Anterior cingulate cortex (tissue), 58 donors: ENCODE results near the gene UGT2B10.

Experiments used
- DNase-seq, 58 donors: peaks; one replicate each; lab custom pipeline; 2025; lab: John Stamatoyannopoulos, UW

Gene UGT2B10

DNA sequence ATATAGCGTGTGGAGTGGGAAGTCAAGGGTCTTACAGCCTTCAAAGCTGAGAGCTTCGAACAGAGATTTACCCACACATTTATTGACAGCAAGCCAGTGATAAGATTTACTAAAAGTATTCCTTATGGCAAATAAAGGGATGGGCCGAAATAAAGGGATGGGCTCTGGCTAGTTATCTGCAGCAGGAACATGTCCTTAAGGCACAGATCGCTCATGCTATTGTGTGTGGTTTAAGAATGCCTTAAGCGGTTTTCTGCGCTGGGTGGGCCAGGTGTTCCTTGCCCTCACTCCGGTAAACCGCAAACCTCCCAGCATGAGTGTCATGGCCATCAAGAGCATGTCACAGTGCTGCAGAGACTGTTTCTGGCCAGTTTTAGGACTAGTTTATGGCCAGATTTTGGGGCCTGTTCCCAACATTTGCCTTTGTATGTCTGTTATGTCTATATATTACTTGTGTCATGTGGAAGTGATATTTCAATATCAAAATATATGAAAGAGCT, 53.5 kb downstream of the UGT2B10 start:
- no peak for DNase-seq

DNA sequence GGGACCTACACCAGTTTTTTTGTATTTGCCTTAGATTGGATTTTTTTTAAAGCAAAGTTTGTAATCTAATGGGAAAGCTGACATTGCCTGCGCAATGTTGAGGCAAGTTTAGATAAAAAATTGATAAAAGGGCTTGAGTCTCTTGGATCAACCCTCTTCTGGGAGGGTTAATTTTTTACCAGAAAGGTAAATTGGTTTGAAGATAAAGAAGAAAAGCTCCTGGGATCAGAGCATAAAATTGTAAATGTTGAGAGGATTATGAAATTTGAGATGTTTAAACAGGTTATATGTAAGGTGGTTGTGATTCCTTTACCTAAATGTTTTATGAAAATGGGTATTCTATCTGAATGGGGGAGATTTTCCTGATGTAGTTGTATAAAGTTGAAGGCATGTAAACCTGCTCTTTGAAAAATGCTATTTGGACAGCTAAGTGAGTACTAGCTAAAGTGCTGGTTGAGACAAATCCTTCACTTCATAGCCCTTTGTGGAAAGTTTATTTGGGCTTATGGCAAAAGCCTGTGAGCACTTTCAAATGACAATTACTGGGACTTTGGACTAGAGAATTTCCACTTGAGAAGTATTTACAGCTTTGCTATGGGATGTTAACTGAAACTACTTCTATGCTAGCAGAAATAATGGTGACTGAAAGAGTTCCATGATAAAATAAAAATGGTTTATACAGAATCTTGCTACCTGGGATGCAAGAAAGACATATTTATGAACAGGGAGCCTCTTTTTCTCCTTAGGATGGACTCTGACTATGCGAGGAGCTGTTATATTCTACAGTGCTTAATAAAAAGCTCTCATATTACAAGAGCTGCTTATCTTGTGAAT, 56.2 kb downstream of the UGT2B10 start:
- DNase-seq: no peak

DNA sequence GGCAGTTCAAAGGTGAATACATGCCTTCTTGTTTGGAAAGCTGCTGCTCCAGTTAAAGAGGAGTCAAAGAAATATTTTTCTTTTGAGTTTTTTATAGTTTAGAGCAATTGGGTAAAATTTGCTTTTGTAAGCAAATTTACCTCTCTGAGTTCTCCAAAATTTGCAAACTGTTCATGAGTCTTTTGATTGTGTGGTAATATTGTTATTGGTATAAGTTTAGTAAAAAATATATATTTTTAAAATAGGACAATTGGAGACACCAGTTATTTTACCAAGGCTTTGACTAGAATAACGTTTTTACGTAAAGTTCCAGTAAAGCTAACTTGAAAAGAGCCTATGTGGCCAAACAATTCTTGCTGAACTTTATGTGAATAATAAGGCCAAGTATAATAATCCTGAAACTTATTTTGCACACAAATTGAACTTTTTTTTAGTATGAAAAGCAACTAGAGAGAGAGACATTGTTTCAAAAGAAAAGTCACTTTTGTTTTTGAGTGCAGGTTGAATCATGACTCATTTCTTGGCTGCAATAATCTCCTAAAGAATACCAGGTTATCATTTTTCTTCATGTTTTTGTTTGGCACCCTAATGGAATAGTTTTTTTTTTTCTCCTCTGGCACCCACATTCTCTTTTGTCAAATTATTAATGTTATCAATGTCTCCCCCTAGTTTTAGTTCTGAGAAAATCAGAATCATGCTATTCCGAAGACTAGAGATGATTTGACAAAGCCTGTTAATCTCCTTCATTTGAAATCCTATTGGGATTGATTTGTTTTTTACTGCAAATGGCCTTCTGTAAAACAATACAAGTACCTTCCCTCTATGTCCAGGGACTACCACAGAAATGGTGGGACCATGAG, 57.1 kb downstream of the UGT2B10 start:
- DNase-seq: no peak

DNA sequence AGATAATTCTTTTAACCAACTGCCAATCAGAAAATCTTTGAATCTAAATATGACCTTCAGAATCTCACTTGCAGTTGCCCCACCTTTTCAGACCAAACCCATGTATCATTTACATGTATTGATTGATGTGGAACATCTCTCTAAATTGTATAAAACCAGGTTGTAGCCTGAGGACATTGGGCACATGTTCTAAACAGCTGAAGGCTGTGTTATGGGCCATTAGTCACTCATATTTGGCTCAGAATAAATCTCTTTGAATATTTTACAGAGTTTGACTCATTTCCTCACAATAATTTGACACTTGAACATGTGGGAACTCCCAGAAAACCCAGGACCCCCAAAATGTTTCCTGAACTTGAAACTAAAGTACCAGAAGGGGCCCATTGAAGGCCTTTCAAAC, 58.7 kb downstream of the UGT2B10 start:
- no peak for DNase-seq

DNA sequence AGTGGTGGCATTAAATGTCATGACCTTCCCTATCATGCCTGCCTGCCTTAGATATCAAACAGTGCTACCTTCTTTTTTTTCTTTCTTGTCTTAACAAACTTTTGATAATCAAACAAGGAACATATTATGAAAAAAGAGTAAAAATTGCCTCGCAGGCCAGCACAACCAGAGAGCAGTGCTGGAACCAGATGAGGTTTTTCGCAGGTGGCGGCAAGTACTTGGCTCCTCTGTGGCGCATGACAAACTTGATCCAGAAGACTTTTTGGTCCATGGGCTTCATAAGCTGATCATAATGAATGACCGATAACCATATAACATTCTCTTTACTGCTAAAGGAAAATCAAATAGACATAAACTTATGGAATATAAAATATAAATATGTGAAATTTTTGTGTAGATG, 61.8 kb downstream of the UGT2B10 start:
- no peak for DNase-seq

- DNase-seq: no peak
Observed at GRCh38 chr4:68878048-68878447, 62.3 kb downstream of the UGT2B10 start.
